GM23338 (cell line): ENCODE results near the gene CDC45. TPM values are rescaled to one million over a fixed set of nuclear protein-coding genes. Genes with fewer than 3 reads are reported as not detected.

Source experiments
- ATAC-seq: fragments of 200-7000 bp; cut with Tn5 transposase; 3 replicates; pipeline ENCODE4 v1.9.1; 2020
- DNase-seq: peaks from one replicate; pipeline ENCODE4 v3.0.0-alpha.2; 2015; ENCODE audit warnings: low spot score
- H2AFZ ChIP-seq: fragments of 200-600 bp; sonication (generic); 2 replicates; pipeline ENCODE4 v1.8.0; 2016; ENCODE audit warnings: antibody characterized with exemption, mild to moderate bottlenecking, moderate library complexity
- H3F3A ChIP-seq: fragments of 200-600 bp; sonication (generic); replicated peaks from 2 replicates; pipeline ENCODE4 v1.8.0; 2017; ENCODE audit warnings: antibody characterized with exemption, mixed run types, low read depth
- H3K27ac ChIP-seq: fragments of 200-600 bp; sonication (generic); 2 replicates; pipeline ENCODE4 v1.6.1; 2016; ENCODE audit warnings: low read depth
- H3K27me3 ChIP-seq: fragments of 200-600 bp; sonication (generic); 2 replicates; pipeline ENCODE4 v1.8.0; 2016; ENCODE audit warnings: mild to moderate bottlenecking, mixed run types, moderate library complexity; ENCODE audit not compliant: insufficient read depth
- H3K36me3 ChIP-seq: fragments of 200-600 bp; sonication (generic); 2 replicates; pipeline ENCODE4 v1.8.0; 2016; ENCODE audit warnings: mild to moderate bottlenecking; ENCODE audit not compliant: insufficient read depth
- H3K4me1 ChIP-seq: fragments of 200-600 bp; sonication (generic); 2 replicates; pipeline ENCODE4 v1.8.0; 2016; ENCODE audit warnings: mild to moderate bottlenecking, moderate library complexity; ENCODE audit not compliant: insufficient read depth
- H3K4me2 ChIP-seq: fragments of 200-600 bp; sonication (generic); 2 replicates; pipeline ENCODE4 v1.7.1; 2017; ENCODE audit warnings: mixed run types
- H3K4me3 ChIP-seq: fragments of 200-600 bp; sonication (generic); 2 replicates; pipeline ENCODE4 v1.6.1; 2016; ENCODE audit warnings: mixed run types
- H3K79me2 ChIP-seq: fragments of 200-600 bp; sonication (generic); replicated peaks from 2 replicates; pipeline ENCODE4 v1.8.0; 2017; ENCODE audit warnings: mild to moderate bottlenecking; ENCODE audit not compliant: insufficient read depth
- H3K9me2 ChIP-seq: fragments of 200-600 bp; sonication (generic); 2 replicates; pipeline ENCODE4 v1.8.0; 2017; ENCODE audit not compliant: insufficient read depth
- H4K20me1 ChIP-seq: fragments of 200-600 bp; sonication (generic); replicated peaks from 2 replicates; pipeline ENCODE4 v1.8.0; 2017; ENCODE audit warnings: mild to moderate bottlenecking; ENCODE audit not compliant: insufficient read depth
- H3K27ac Mint-ChIP-seq: 2 replicates; pipeline ENCODE4 v1.8.0; 2020; ENCODE audit warnings: inconsistent platforms, mild to moderate bottlenecking, moderate library complexity, mixed read lengths
- H3K27me3 Mint-ChIP-seq: 3 replicates; pipeline ENCODE4 v1.8.0; 2022; ENCODE audit warnings: low read depth, mild to moderate bottlenecking, moderate library complexity, mixed read lengths, inconsistent platforms; ENCODE audit not compliant: insufficient read depth, poor library complexity
- H3K36me3 Mint-ChIP-seq: 3 replicates; pipeline ENCODE4 v1.8.0; 2021; ENCODE audit warnings: low read depth, mild to moderate bottlenecking, inconsistent platforms, moderate library complexity, mixed read lengths
- H3K4me1 Mint-ChIP-seq: 3 replicates; pipeline ENCODE4 v1.8.0; 2020; ENCODE audit warnings: mild to moderate bottlenecking, inconsistent platforms, mixed read lengths
- H3K4me3 Mint-ChIP-seq: 3 replicates; pipeline ENCODE4 v1.8.0; 2021; ENCODE audit warnings: moderate library complexity, mild to moderate bottlenecking, inconsistent platforms, mixed read lengths
- H3K9me3 Mint-ChIP-seq: 3 replicates; pipeline ENCODE4 v1.8.0; 2020; ENCODE audit warnings: moderate library complexity, mild to moderate bottlenecking, inconsistent platforms, mixed read lengths
- EZH2 ChIP-seq: fragments of 200-600 bp; sonication (generic); IDR thresholded peaks from one replicate; pipeline ENCODE4 v1.8.0; 2017; ENCODE audit warnings: antibody characterized with exemption, mild to moderate bottlenecking, low read depth; ENCODE audit not compliant: unreplicated experiment
- JUNB ChIP-seq: IDR thresholded peaks from one replicate; pipeline ENCODE4 v1.6.1; 2016; ENCODE audit warnings: antibody characterized with exemption; ENCODE audit not compliant: unreplicated experiment
- NANOG ChIP-seq: IDR thresholded peaks from 2 replicates; pipeline ENCODE4 v1.6.1; 2016; ENCODE audit warnings: antibody characterized with exemption, borderline replicate concordance
- POLR2AphosphoS5 ChIP-seq: IDR thresholded peaks from 2 replicates; pipeline ENCODE4 v1.6.1; 2016; ENCODE audit warnings: antibody characterized with exemption, low read depth
- REST ChIP-seq: IDR thresholded peaks from one replicate; pipeline ENCODE4 v1.6.1; 2018; ENCODE audit warnings: antibody characterized with exemption; ENCODE audit not compliant: unreplicated experiment
- STAT1 ChIP-seq: IDR thresholded peaks from one replicate; pipeline ENCODE4 v1.6.1; 2016; ENCODE audit warnings: antibody characterized with exemption; ENCODE audit not compliant: unreplicated experiment
- ZNF331 ChIP-seq: fragments of 250-450 bp; sonication (Bioruptor Pico); IDR thresholded peaks from 2 replicates; pipeline ENCODE4 v1.5.0; 2020; ENCODE audit warnings: low read depth, mild to moderate bottlenecking, moderate library complexity
- polyA plus RNA-seq: library from polyadenylated mRNA; unstranded; fragments of >200 nt; fragmentation: Nextera tagmentation; extraction: Ambion mirVana; gene quantifications from 2 replicates; pipeline ENCODE4 v1.2.1, GENCODE V29; 2016
- total RNA-seq: library from RNA; depleted of rRNA; stranded (reverse); fragments of >200 nt; shearing (Covaris generic); gene quantifications from 2 replicates; pipeline ENCODE4 v1.2.3, GENCODE V29; 2014
- TF ChIP-seq, protein P1 (sequence below): fragments of 250-450 bp; sonication (Bioruptor Pico); IDR thresholded peaks from 2 replicates; pipeline ENCODE4 v1.5.0; 2020; ENCODE audit warnings: mild to moderate bottlenecking, moderate library complexity

Gene CDC45
- total and polyA plus RNA-seq, 2 experiments from 2014 or later = 29.0 to 30.3 TPM

DNA sequence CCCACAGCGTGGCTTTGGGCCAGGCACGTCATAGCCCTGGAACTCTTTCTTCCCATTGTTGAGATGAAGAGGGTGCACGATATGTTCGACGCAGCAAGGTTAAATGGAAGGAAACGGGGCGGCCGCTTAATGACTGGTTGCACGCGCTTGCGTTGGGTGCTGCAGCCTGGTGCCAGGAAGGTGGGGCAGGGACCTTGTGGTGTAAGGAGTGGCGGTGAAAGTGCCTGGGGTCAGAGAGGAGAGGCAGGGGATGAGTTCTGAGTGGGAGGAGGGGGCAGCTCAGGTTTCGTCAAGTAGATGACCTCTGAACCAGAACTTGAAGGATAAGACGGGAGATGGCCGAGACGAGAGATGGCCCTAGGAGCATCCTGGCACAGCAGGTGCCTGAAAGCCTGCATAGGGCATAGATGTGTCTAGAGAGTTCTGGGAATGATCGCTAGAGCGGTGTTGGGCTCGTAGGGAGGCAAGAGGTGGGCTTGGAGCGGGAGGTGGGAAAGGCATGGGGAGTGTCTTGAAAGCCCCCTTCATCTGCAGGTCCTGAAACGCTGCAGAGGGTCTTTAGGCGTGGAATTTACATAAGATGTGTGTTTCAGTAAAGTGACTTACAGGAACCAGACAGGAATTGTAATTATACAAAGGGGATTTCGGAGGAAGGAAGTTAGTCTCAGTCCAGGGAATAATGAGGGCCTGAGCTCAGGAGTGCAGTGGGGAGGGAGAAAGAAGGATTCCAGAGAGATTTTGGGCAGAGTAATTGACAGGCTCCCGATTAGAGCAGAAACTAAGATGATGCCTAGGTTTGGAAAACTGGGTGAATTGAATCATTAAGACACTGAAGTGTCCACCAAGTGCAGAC is 87.7 kb downstream of the CDC45 start:
- ATAC-seq = no peak
- H3K4me3 Mint-ChIP-seq = no peak overlapping the region
- no peaks in the 10 kb centered on the region for H3K4me1 ChIP-seq
- no peaks in the 10 kb centered on the region for H3K36me3 Mint-ChIP-seq
- peaks cover 1% of the 10 kb centered on the region for H3K27me3 Mint-ChIP-seq
- H3K79me2 ChIP-seq = no peaks in the 10 kb centered on the region
- H3K27ac ChIP-seq = no peak overlapping the region
- no peaks in the 10 kb centered on the region for H3K36me3 ChIP-seq
- no peaks in the 10 kb centered on the region for H4K20me1 ChIP-seq
- TF ChIP-seq ZNF331 = no peak
- no peak for TF ChIP-seq REST
- TF ChIP-seq NANOG = no peak
- TF ChIP-seq, protein P1, sequence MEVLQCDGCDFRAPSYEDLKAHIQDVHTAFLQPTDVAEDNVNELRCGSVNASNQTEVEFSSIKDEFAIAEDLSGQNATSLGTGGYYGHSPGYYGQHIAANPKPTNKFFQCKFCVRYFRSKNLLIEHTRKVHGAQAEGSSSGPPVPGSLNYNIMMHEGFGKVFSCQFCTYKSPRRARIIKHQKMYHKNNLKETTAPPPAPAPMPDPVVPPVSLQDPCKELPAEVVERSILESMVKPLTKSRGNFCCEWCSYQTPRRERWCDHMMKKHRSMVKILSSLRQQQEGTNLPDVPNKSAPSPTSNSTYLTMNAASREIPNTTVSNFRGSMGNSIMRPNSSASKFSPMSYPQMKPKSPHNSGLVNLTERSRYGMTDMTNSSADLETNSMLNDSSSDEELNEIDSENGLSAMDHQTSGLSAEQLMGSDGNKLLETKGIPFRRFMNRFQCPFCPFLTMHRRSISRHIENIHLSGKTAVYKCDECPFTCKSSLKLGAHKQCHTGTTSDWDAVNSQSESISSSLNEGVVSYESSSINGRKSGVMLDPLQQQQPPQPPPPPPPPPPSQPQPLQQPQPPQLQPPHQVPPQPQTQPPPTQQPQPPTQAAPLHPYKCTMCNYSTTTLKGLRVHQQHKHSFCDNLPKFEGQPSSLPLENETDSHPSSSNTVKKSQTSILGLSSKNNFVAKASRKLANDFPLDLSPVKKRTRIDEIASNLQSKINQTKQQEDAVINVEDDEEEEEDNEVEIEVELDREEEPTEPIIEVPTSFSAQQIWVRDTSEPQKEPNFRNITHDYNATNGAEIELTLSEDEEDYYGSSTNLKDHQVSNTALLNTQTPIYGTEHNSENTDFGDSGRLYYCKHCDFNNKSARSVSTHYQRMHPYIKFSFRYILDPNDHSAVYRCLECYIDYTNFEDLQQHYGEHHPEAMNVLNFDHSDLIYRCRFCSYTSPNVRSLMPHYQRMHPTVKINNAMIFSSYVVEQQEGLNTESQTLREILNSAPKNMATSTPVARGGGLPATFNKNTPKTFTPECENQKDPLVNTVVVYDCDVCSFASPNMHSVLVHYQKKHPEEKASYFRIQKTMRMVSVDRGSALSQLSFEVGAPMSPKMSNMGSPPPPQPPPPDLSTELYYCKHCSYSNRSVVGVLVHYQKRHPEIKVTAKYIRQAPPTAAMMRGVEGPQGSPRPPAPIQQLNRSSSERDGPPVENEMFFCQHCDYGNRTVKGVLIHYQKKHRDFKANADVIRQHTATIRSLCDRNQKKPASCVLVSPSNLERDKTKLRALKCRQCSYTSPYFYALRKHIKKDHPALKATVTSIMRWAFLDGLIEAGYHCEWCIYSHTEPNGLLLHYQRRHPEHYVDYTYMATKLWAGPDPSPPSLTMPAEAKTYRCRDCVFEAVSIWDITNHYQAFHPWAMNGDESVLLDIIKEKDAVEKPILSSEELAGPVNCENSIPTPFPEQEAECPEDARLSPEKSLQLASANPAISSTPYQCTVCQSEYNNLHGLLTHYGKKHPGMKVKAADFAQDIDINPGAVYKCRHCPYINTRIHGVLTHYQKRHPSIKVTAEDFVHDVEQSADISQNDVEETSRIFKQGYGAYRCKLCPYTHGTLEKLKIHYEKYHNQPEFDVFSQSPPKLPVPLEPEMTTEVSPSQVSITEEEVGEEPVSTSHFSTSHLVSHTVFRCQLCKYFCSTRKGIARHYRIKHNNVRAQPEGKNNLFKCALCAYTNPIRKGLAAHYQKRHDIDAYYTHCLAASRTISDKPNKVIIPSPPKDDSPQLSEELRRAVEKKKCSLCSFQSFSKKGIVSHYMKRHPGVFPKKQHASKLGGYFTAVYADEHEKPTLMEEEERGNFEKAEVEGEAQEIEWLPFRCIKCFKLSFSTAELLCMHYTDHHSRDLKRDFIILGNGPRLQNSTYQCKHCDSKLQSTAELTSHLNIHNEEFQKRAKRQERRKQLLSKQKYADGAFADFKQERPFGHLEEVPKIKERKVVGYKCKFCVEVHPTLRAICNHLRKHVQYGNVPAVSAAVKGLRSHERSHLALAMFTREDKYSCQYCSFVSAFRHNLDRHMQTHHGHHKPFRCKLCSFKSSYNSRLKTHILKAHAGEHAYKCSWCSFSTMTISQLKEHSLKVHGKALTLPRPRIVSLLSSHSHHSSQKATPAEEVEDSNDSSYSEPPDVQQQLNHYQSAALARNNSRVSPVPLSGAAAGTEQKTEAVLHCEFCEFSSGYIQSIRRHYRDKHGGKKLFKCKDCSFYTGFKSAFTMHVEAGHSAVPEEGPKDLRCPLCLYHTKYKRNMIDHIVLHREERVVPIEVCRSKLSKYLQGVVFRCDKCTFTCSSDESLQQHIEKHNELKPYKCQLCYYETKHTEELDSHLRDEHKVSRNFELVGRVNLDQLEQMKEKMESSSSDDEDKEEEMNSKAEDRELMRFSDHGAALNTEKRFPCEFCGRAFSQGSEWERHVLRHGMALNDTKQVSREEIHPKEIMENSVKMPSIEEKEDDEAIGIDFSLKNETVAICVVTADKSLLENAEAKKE (CRISPR knock-in tag) = no peak
- TF ChIP-seq POLR2AphosphoS5 = no peak
- no peak for TF ChIP-seq JUNB
- no peak for TF ChIP-seq EZH2
- no peak for TF ChIP-seq STAT1
- H3K4me1 Mint-ChIP-seq = peaks cover 12% of the 10 kb centered on the region; the same call in 2 of the 3 replicates
- no peaks in the 10 kb centered on the region for H3F3A ChIP-seq
- no peak overlapping the region for H2AFZ ChIP-seq
- H3K9me2 ChIP-seq = no peaks in the 10 kb centered on the region
- no peaks in the 10 kb centered on the region for H3K27me3 ChIP-seq
- H3K4me3 ChIP-seq = no peak overlapping the region
- H3K9me3 Mint-ChIP-seq = no peaks in the 10 kb centered on the region
- H3K27ac Mint-ChIP-seq = no peak overlapping the region
- H3K4me2 ChIP-seq = no peak overlapping the region
- DNase-seq = no peak
